ENCODE results near the gene SHOC2. TPM values are rescaled to one million over a fixed set of nuclear protein-coding genes. Genes with fewer than 3 reads are reported as not detected.

The SHOC2 gene
- total and polyA plus RNA-seq, 7 experiments from 2014 or later = 48.2 to 71.7 (median 60.2) TPM

DNA sequence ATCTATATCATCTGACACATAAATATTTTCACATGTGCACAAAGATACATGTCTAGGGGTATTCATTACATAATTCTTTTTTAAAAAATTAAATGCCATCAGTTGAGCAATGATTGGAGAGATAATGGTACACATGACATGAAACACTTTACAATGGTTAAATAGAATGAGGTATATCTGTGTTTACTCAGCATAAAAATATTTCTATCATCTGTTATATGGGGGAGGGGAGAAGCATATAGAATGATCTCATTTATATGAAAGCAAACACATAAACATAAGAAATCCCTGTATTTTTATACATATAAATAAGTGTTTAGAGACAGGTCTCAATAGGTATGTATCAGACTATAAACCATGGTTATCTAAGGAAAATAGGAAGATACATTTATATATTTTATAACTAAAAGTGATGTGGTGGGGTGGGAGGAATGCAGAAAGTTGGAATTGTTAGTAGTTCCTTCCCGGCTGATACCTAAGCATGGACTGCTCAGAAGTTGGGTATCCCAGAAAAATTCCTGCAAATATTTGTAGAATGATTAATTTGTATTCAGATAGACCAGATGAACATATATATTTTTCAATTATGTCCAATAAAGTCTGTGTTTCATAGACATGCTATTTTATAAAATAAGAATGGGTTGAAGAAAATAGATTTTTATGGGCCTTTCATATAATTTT is 75.1 kb downstream of the SHOC2 start:
- ChIA-PET POLR2A (no interaction called here), CTCF (no interaction called here)
- H3K4me3 Mint-ChIP-seq = no peak overlapping the region

DNA sequence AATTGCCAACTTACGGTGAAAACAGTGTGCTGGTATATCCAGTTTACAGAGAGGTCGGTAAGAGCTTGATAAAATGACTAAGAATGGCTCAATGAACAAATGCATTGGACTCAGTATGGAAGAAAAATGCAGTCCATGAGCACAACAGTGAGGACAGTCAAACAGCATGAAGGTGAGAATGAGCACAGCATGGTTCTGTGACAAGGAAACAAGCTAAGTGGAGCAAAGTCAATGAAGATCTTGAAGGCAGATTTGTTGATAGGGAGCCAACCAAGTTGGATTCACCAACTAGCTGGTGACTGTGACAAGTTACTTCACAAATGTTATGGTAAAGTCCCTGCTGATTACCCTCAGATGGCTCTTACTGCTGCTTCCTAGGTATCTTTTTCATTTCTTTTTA is 75.9 kb downstream of the SHOC2 start:
- Mint-ChIP-seq H3K27ac (peak overlapping the region in 1 of 9 donors; percentile 6), H3K27me3 (no peaks in the 10 kb centered on the region), H3K4me3 (no peak overlapping the region), H3K9me3 (no peaks in the 10 kb centered on the region), H3K4me1 (peaks cover 22 to 47% (median 35%) of the 10 kb centered on the region in 7 donors), H3K36me3 (peaks cover 0 to 31% (median 16%) of the 10 kb centered on the region in 5 donors)
- Histone ChIP-seq H3K27me3 (ENCODE audit: control insufficient read depth in 2 of 2, insufficient read depth in 2 of 2, low read length in 2 of 2) (no peaks in the 10 kb centered on the region), H3K36me3 (ENCODE audit: control insufficient read depth in 2 of 3, insufficient read depth in 3 of 3, low read length in 3 of 3) (no peaks in the 10 kb centered on the region), H3K4me3 (ENCODE audit: low read length) (no peak overlapping the region), H3K4me1 (ENCODE audit: control insufficient read depth in 2 of 2, insufficient read depth in 2 of 2, low read length in 2 of 2) (peaks cover 6 to 21% of the 10 kb centered on the region in 2 donors), H3K27ac (ENCODE audit: low read depth, low read length) (no peak overlapping the region), H3K9me3 (ENCODE audit: control insufficient read depth in 2 of 3, low read length in 3 of 3) (no peaks in the 10 kb centered on the region)
- ChIA-PET CTCF (no interaction called here), POLR2A (interaction anchor here (0.7 kb wide), 1 partner anchor 10 kb away, joined by 3 read pairs; no protein-coding TSS in a partner anchor)
- ATAC-seq (no peak), DNase-seq (no peak)
- intact Hi-C loops (cut with micrococcal nuclease) = loop anchor here in 1 of 2 donors (10.0 kb wide), 1 partner anchor 250 kb away; no protein-coding TSS in a partner anchor

More for the DNA sequence above, 75.1 kb downstream of the SHOC2 start:
- Mint-ChIP-seq H3K27ac (peak overlapping the region in 1 of 9 donors; percentile 24), H3K36me3 (peaks cover 0 to 35% (median 20%) of the 10 kb centered on the region in 5 donors), H3K27me3 (no peaks in the 10 kb centered on the region), H3K9me3 (peaks cover 0 to 2% (median 0%) of the 10 kb centered on the region in 11 donors), H3K4me1 (peaks cover 27 to 54% (median 41%) of the 10 kb centered on the region in 7 donors)
- peaks cover 6 to 21% of the 10 kb centered on the region in 2 donors for H3K4me1 ChIP-seq (ENCODE audit: control insufficient read depth in 2 of 2, insufficient read depth in 2 of 2, low read length in 2 of 2)
- H3K36me3 ChIP-seq (ENCODE audit: control insufficient read depth in 2 of 3, insufficient read depth in 3 of 3, low read length in 3 of 3) = no peaks in the 10 kb centered on the region
- ATAC-seq = no peak
- intact Hi-C loops (cut with micrococcal nuclease) = loop anchor here (5.0 to 10.0 kb wide), 2 partner anchors 247 to 250 kb away; no protein-coding TSS in a partner anchor
- no peaks in the 10 kb centered on the region for H3K27me3 ChIP-seq (ENCODE audit: control insufficient read depth in 2 of 2, insufficient read depth in 2 of 2, low read length in 2 of 2)
- no peak overlapping the region for H3K27ac ChIP-seq (ENCODE audit: low read depth, low read length)
- no peak overlapping the region for H3K4me3 ChIP-seq (ENCODE audit: low read length)
- H3K9me3 ChIP-seq (ENCODE audit: control insufficient read depth in 2 of 3, low read length in 3 of 3) = no peaks in the 10 kb centered on the region
- DNase-seq = no peak

- Histone ChIP-seq H3K4me3 (ENCODE audit: low read length) (no peak overlapping the region), H3K27me3 (ENCODE audit: control insufficient read depth in 2 of 2, insufficient read depth in 2 of 2, low read length in 2 of 2) (no peaks in the 10 kb centered on the region), H3K27ac (ENCODE audit: low read depth, low read length) (no peak overlapping the region), H3K36me3 (ENCODE audit: control insufficient read depth in 2 of 3, insufficient read depth in 3 of 3, low read length in 3 of 3) (no peaks in the 10 kb centered on the region), H3K9me3 (ENCODE audit: control insufficient read depth in 2 of 3, low read length in 3 of 3) (no peaks in the 10 kb centered on the region), H3K4me1 (ENCODE audit: control insufficient read depth in 2 of 2, insufficient read depth in 2 of 2, low read length in 2 of 2) (peaks cover 6 to 21% of the 10 kb centered on the region in 2 donors)
- H3K4me1 Mint-ChIP-seq = peaks cover 19 to 38% (median 27%) of the 10 kb centered on the region in 7 donors
- H3K36me3 Mint-ChIP-seq = peaks cover 0 to 31% (median 13%) of the 10 kb centered on the region in 5 donors
- DNase-seq (no peak), ATAC-seq (no peak)
- no peak overlapping the region for H3K27ac Mint-ChIP-seq
- H3K27me3 Mint-ChIP-seq = no peaks in the 10 kb centered on the region
- ChIA-PET POLR2A (no interaction called here), CTCF (no interaction called here)
- intact Hi-C loops (cut with micrococcal nuclease) = loop anchor here in 1 of 2 donors (10.0 kb wide), 1 partner anchor 251 kb away; no protein-coding TSS in a partner anchor
- no peak overlapping the region for H3K4me3 Mint-ChIP-seq
- no peaks in the 10 kb centered on the region for H3K9me3 Mint-ChIP-seq
These were observed 76.9 kb downstream of the SHOC2 start for GRCh38 chr10:110996256-110996655.

DNA sequence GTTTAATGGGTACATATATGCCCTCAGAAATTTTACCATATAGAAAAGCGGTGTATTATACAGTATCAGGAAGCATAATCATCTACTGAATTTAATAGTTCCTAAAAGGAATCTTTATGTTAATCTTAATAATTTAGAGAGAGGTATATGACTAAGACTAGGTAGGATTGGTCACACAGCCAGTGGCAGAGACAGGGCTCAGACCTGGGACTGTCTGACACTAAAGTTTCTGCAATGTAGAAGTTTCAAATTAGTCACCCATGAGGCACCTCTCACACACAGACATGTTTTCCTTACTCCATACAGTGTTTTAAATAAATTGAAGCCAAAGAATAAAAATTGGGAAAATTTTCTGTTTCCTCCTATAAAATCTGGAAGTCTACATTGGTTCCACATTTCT is 84.6 kb downstream of the SHOC2 start:
- H3K36me3 ChIP-seq (ENCODE audit: control insufficient read depth in 2 of 3, insufficient read depth in 3 of 3, low read length in 3 of 3) = peaks cover 4 to 26% (median 12%) of the 10 kb centered on the region in 3 experiments
- H3K27ac ChIP-seq (ENCODE audit: low read depth, low read length) = no peak overlapping the region
- POLR2A ChIA-PET = no interaction called here
- intact Hi-C loops (cut with micrococcal nuclease) = no loop called here
- no peaks in the 10 kb centered on the region for H3K4me1 ChIP-seq (ENCODE audit: control insufficient read depth in 2 of 2, insufficient read depth in 2 of 2, low read length in 2 of 2)
- H3K4me3 ChIP-seq (ENCODE audit: low read length) = no peak overlapping the region
- CTCF ChIA-PET = no interaction called here
- Mint-ChIP-seq H3K9me3 (no peaks in the 10 kb centered on the region), H3K36me3 (peaks cover 11 to 46% (median 14%) of the 10 kb centered on the region in 5 donors), H3K4me3 (no peak overlapping the region), H3K4me1 (peaks cover 0 to 5% (median 0%) of the 10 kb centered on the region in 7 donors), H3K27ac (no peak overlapping the region), H3K27me3 (no peaks in the 10 kb centered on the region)
- DNase-seq = no peak
- H3K27me3 ChIP-seq (ENCODE audit: control insufficient read depth in 2 of 2, insufficient read depth in 2 of 2, low read length in 2 of 2) = no peaks in the 10 kb centered on the region
- H3K9me3 ChIP-seq (ENCODE audit: control insufficient read depth in 2 of 3, low read length in 3 of 3) = no peaks in the 10 kb centered on the region
- no peak for ATAC-seq

GRCh38 chr10:111007486-111007885 is 88.1 kb downstream of the SHOC2 start:
- peaks cover 4 to 30% (median 12%) of the 10 kb centered on the region in 3 experiments for H3K36me3 ChIP-seq (ENCODE audit: control insufficient read depth in 2 of 3, insufficient read depth in 3 of 3, low read length in 3 of 3)
- intact Hi-C loops (cut with micrococcal nuclease) = no loop called here
- no peak overlapping the region for H3K27ac Mint-ChIP-seq

GRCh38 chr10:111015181-111015580 is 95.8 kb downstream of the SHOC2 start:
- H3K36me3 ChIP-seq (ENCODE audit: control insufficient read depth in 2 of 3, insufficient read depth in 3 of 3, low read length in 3 of 3) = peaks cover 0 to 18% (median 7%) of the 10 kb centered on the region in 3 experiments
- DNase-seq = no peak
- ChIA-PET POLR2A (no interaction called here), CTCF (no interaction called here)
- Mint-ChIP-seq H3K36me3 (peaks cover 13 to 71% (median 58%) of the 10 kb centered on the region in 5 donors), H3K4me3 (no peak overlapping the region), H3K27me3 (no peaks in the 10 kb centered on the region), H3K27ac (no peak overlapping the region), H3K9me3 (peaks cover 0 to 19% (median 0%) of the 10 kb centered on the region in 11 donors), H3K4me1 (peaks cover 0 to 12% (median 6%) of the 10 kb centered on the region in 7 donors)
- no peak overlapping the region for H3K27ac ChIP-seq (ENCODE audit: low read depth, low read length)
- no peak overlapping the region for H3K4me3 ChIP-seq (ENCODE audit: low read length)
- no peak for ATAC-seq
- no peaks in the 10 kb centered on the region for H3K9me3 ChIP-seq (ENCODE audit: control insufficient read depth in 2 of 3, low read length in 3 of 3)
- intact Hi-C loops (cut with micrococcal nuclease) = no loop called here
- no peaks in the 10 kb centered on the region for H3K4me1 ChIP-seq (ENCODE audit: control insufficient read depth in 2 of 2, insufficient read depth in 2 of 2, low read length in 2 of 2)
- no peaks in the 10 kb centered on the region for H3K27me3 ChIP-seq (ENCODE audit: control insufficient read depth in 2 of 2, insufficient read depth in 2 of 2, low read length in 2 of 2)

More at GRCh38 chr10:111007486-111007885, 88.1 kb downstream of the SHOC2 start:
- ChIA-PET POLR2A (no interaction called here), CTCF (no interaction called here)
- ATAC-seq (no peak), DNase-seq (no peak)
- H3K4me3 Mint-ChIP-seq = no peak overlapping the region
- H3K27me3 Mint-ChIP-seq = no peaks in the 10 kb centered on the region
- H3K4me3 ChIP-seq (ENCODE audit: low read length) = no peak overlapping the region
- H3K9me3 Mint-ChIP-seq = no peaks in the 10 kb centered on the region
- H3K9me3 ChIP-seq (ENCODE audit: control insufficient read depth in 2 of 3, low read length in 3 of 3) = no peaks in the 10 kb centered on the region
- peaks cover 11 to 52% (median 18%) of the 10 kb centered on the region in 5 donors for H3K36me3 Mint-ChIP-seq
- H3K27me3 ChIP-seq (ENCODE audit: control insufficient read depth in 2 of 2, insufficient read depth in 2 of 2, low read length in 2 of 2) = no peaks in the 10 kb centered on the region
- H3K4me1 ChIP-seq (ENCODE audit: control insufficient read depth in 2 of 2, insufficient read depth in 2 of 2, low read length in 2 of 2) = no peaks in the 10 kb centered on the region
- peaks cover 0 to 5% (median 0%) of the 10 kb centered on the region in 7 donors for H3K4me1 Mint-ChIP-seq
- no peak overlapping the region for H3K27ac ChIP-seq (ENCODE audit: low read depth, low read length)

Measured in naive thymus-derived CD4-positive, alpha-beta T cell (primary cell).